H9 (cell line): ENCODE results near the gene MYOZ3. TPM values are rescaled to one million over a fixed set of nuclear protein-coding genes. Genes with fewer than 3 reads are reported as not detected.

Experiments used
- DNase-seq: peaks from one replicate; pipeline ENCODE4 v3.0.0-alpha.2; 2017
- H2AFZ ChIP-seq: one replicate; pipeline ENCODE4 v1.6.1; 2013; ENCODE audit warnings: mild to moderate bottlenecking, low read length, control low read depth, moderate library complexity
- H2AK5ac ChIP-seq: 2 replicates; pipeline ENCODE4 v1.6.1; 2013; ENCODE audit warnings: low read length, control low read depth, mixed read lengths; ENCODE audit not compliant: insufficient read length
- H2BK120ac ChIP-seq: one replicate; pipeline ENCODE4 v1.6.1; 2013; ENCODE audit warnings: low read depth, mild to moderate bottlenecking, low read length, control low read depth, inconsistent platforms; ENCODE audit not compliant: poor library complexity, severe bottlenecking
- H2BK12ac ChIP-seq: 2 replicates; pipeline ENCODE4 v1.6.1; 2013; ENCODE audit warnings: low read length, control low read depth, mixed read lengths, low read depth; ENCODE audit not compliant: insufficient read length
- H2BK15ac ChIP-seq: 2 replicates; pipeline ENCODE4 v1.6.1; 2013; ENCODE audit warnings: low read depth, low read length, control low read depth
- H2BK20ac ChIP-seq: one replicate; pipeline ENCODE4 v1.6.1; 2013; ENCODE audit warnings: low read depth, mild to moderate bottlenecking, low read length, control low read depth, inconsistent platforms; ENCODE audit not compliant: poor library complexity, severe bottlenecking
- H2BK5ac ChIP-seq: 2 replicates; pipeline ENCODE4 v1.6.1; 2013; ENCODE audit warnings: low read length, control low read depth, mixed read lengths; ENCODE audit not compliant: insufficient read length
- H3K14ac ChIP-seq: 2 replicates; pipeline ENCODE4 v1.6.1; 2013; ENCODE audit warnings: low read length, control low read depth; ENCODE audit not compliant: insufficient read depth
- H3K18ac ChIP-seq: 2 replicates; pipeline ENCODE4 v1.6.1; 2013; ENCODE audit warnings: low read depth, mild to moderate bottlenecking, mixed read lengths, low read length, control low read depth; ENCODE audit not compliant: insufficient read length
- H3K23ac ChIP-seq: 2 replicates; pipeline ENCODE4 v1.6.1; 2013; ENCODE audit warnings: low read length, control low read depth, mixed read lengths, low read depth; ENCODE audit not compliant: insufficient read length
- H3K23me2 ChIP-seq: 2 replicates; pipeline ENCODE4 v1.6.1; 2013; ENCODE audit warnings: low read depth, mild to moderate bottlenecking, mixed read lengths, low read length, control low read depth; ENCODE audit not compliant: insufficient read length, poor library complexity, severe bottlenecking
- H3K27ac ChIP-seq: 2 replicates; pipeline ENCODE4 v1.5.1; 2013; ENCODE audit warnings: low read length, control low read depth, mixed read lengths, low read depth; ENCODE audit not compliant: insufficient read length
- H3K27me3 ChIP-seq: 2 replicates; pipeline ENCODE4 v1.6.1; 2013; ENCODE audit warnings: low read length, control low read depth, inconsistent platforms; ENCODE audit not compliant: insufficient read depth
- H3K4ac ChIP-seq: 2 replicates; pipeline ENCODE4 v1.6.1; 2013; ENCODE audit warnings: low read depth, mild to moderate bottlenecking, control low read depth, inconsistent platforms, low read length, moderate library complexity
- H3K4me1 ChIP-seq: 2 replicates; pipeline ENCODE4 v1.6.1; 2013; ENCODE audit warnings: low read length, control low read depth, inconsistent platforms; ENCODE audit not compliant: insufficient read depth
- H3K4me2 ChIP-seq: 2 replicates; pipeline ENCODE4 v1.6.1; 2013; ENCODE audit warnings: low read length, control low read depth, mixed read lengths; ENCODE audit not compliant: insufficient read length, insufficient read depth
- H3K56ac ChIP-seq: 2 replicates; pipeline ENCODE4 v1.6.1; 2013; ENCODE audit warnings: low read depth, mild to moderate bottlenecking, mixed read lengths, low read length, control low read depth; ENCODE audit not compliant: insufficient read length
- H3K79me1 ChIP-seq: 2 replicates; pipeline ENCODE4 v1.6.1; 2013; ENCODE audit warnings: low read depth, mild to moderate bottlenecking, moderate library complexity, low read length, control low read depth, inconsistent platforms; ENCODE audit not compliant: insufficient read depth, poor library complexity, severe bottlenecking
- H3K79me2 ChIP-seq: 2 replicates; pipeline ENCODE4 v1.6.1; 2013; ENCODE audit warnings: low read length, control low read depth, inconsistent platforms; ENCODE audit not compliant: insufficient read depth
- H3K9ac ChIP-seq: 2 replicates; pipeline ENCODE4 v1.6.1; 2013; ENCODE audit warnings: low read length, control low read depth, mixed read lengths; ENCODE audit not compliant: insufficient read length; ENCODE audit errors: extremely low read depth
- H3K9me3 ChIP-seq: one replicate; pipeline ENCODE4 v1.6.1; 2013; ENCODE audit warnings: low read depth, low read length, inconsistent platforms; ENCODE audit not compliant: control insufficient read depth
- H3T11ph ChIP-seq: one replicate; pipeline ENCODE4 v1.6.1; 2013; ENCODE audit warnings: mild to moderate bottlenecking, low read length, control low read depth, inconsistent platforms
- H4K20me1 ChIP-seq: one replicate; pipeline ENCODE4 v1.6.1; 2013; ENCODE audit not compliant: control insufficient read depth, insufficient read length, insufficient read depth
- H4K5ac ChIP-seq: 2 replicates; pipeline ENCODE4 v1.6.1; 2013; ENCODE audit warnings: low read depth, mild to moderate bottlenecking, mixed read lengths, low read length, control low read depth; ENCODE audit not compliant: insufficient read length
- H4K8ac ChIP-seq: replicated peaks from 2 replicates; pipeline ENCODE4 v1.6.1; 2013; ENCODE audit warnings: low read length, control low read depth, mixed read lengths, low read depth; ENCODE audit not compliant: insufficient read length
- H4K91ac ChIP-seq: 2 replicates; pipeline ENCODE4 v1.6.1; 2013; ENCODE audit warnings: low read depth, mild to moderate bottlenecking, moderate library complexity, mixed read lengths, low read length, control low read depth; ENCODE audit not compliant: insufficient read length
- H3K27ac Mint-ChIP-seq, 3 experiments: 2 replicates in 2 of 3; 3 replicates in 1 of 3; pipeline ENCODE4 v1.8.0; 2020 to 2021; ENCODE audit warnings: mixed read lengths in 3 of 3, mild to moderate bottlenecking in 1 of 3, moderate library complexity in 1 of 3
- H3K27me3 Mint-ChIP-seq: 2 replicates; pipeline ENCODE4 v1.8.0; 2021; ENCODE audit warnings: low read depth, mild to moderate bottlenecking, moderate library complexity, mixed read lengths
- H3K36me3 Mint-ChIP-seq, 3 experiments: 2 replicates in 2 of 3; 3 replicates in 1 of 3; pipeline ENCODE4 v1.8.0; 2020 to 2021; ENCODE audit warnings: low read depth in 3 of 3, mixed read lengths in 3 of 3; ENCODE audit not compliant: insufficient read depth in 1 of 3
- H3K4me1 Mint-ChIP-seq, 2 experiments: 2 replicates each; pipeline ENCODE4 v1.8.0; 2020; ENCODE audit warnings: mixed read lengths in 2 of 2
- H3K4me3 Mint-ChIP-seq, 2 experiments: 2 replicates in 1 of 2; 3 replicates in 1 of 2; pipeline ENCODE4 v1.8.0; 2020 to 2021; ENCODE audit warnings: mild to moderate bottlenecking in 2 of 2, mixed read lengths in 2 of 2, moderate library complexity in 1 of 2
- H3K9me3 Mint-ChIP-seq, 2 experiments: 2 replicates in 1 of 2; 3 replicates in 1 of 2; pipeline ENCODE4 v1.8.0; 2020; ENCODE audit warnings: mild to moderate bottlenecking in 2 of 2, mixed read lengths in 2 of 2, moderate library complexity in 1 of 2
- CTCF ChIP-seq: fragments of 200-600 bp; sonication (generic); conservative IDR thresholded peaks from 3 replicates; pipeline ENCODE4 v1.8.0; 2021; ENCODE audit warnings: antibody characterized with exemption, mild to moderate bottlenecking
- WGBS: extraction: QIAGEN DNeasy Blood & Tissue Kit; methylation state at CpG from one replicate; pipeline ENCODE4 v1.1.7; 2013; ENCODE audit warnings: missing lambda C conversion rate, low lambda C conversion rate, mixed read lengths; ENCODE audit not compliant: insufficient read length; ENCODE audit errors: extremely low coverage; 5-methylcytosine and 5-hydroxymethylcytosine counted together
- total RNA-seq: library from RNA; stranded (reverse); gene quantifications from 2 replicates; pipeline ENCODE4 v1.2.1, GENCODE V29; 2021

MYOZ3 gene
- total RNA-seq, 1 experiment from 2014 or later: 18.1 TPM

- Histone ChIP-seq H4K5ac (no peak overlapping the region), H2BK120ac (no peak overlapping the region), H3K18ac (no peak overlapping the region), H4K91ac (no peak overlapping the region), H2BK12ac (no peak overlapping the region), H3K27me3 (no peaks in the 10 kb centered on the region), H3K23me2 (no peaks in the 10 kb centered on the region), H3K9ac (no peak overlapping the region), H2BK5ac (no peak overlapping the region), H3K14ac (no peak overlapping the region; the same call in 1 of the 2 replicates), H2AK5ac (no peak overlapping the region), H4K20me1 (no peaks in the 10 kb centered on the region), H3K4ac (no peak overlapping the region), H3T11ph (no peak overlapping the region), H3K56ac (no peak overlapping the region), H3K79me1 (no peaks in the 10 kb centered on the region), H2BK20ac (no peak overlapping the region), H3K9me3 (no peaks in the 10 kb centered on the region), H3K79me2 (no peaks in the 10 kb centered on the region), H4K8ac (no peak overlapping the region), H3K23ac (no peak overlapping the region), H3K27ac (no peak overlapping the region), H2AFZ (no peak overlapping the region), H3K4me2 (no peak overlapping the region), H3K4me1 (peaks cover 2% of the 10 kb centered on the region; the same call in 1 of the 2 replicates), H2BK15ac (no peak overlapping the region)
- Mint-ChIP-seq H3K9me3 (no peaks in the 10 kb centered on the region), H3K27ac (no peak overlapping the region), H3K27me3 (no peaks in the 10 kb centered on the region; the same call in 1 of the 2 replicates), H3K36me3 (no peaks in the 10 kb centered on the region), H3K4me1 (peaks cover 32 to 44% of the 10 kb centered on the region in 2 experiments), H3K4me3 (no peak overlapping the region)
- TF ChIP-seq CTCF: no peak
- no CpG with 5 or more reads among the region's 46 CpGs for WGBS
- DNase-seq: no peak
These were observed 11.7 kb upstream of the MYOZ3 start for GRCh38 chr5:150649108-150650020.
